Measurements from ENCODE around the gene TMEM63A. TPM values are rescaled to one million over a fixed set of nuclear protein-coding genes. Genes with fewer than 3 reads are reported as not detected.

The TMEM63A gene
- total and polyA plus RNA-seq, 11 donors = 13.7 to 42.7 (median 25.3) TPM

DNA sequence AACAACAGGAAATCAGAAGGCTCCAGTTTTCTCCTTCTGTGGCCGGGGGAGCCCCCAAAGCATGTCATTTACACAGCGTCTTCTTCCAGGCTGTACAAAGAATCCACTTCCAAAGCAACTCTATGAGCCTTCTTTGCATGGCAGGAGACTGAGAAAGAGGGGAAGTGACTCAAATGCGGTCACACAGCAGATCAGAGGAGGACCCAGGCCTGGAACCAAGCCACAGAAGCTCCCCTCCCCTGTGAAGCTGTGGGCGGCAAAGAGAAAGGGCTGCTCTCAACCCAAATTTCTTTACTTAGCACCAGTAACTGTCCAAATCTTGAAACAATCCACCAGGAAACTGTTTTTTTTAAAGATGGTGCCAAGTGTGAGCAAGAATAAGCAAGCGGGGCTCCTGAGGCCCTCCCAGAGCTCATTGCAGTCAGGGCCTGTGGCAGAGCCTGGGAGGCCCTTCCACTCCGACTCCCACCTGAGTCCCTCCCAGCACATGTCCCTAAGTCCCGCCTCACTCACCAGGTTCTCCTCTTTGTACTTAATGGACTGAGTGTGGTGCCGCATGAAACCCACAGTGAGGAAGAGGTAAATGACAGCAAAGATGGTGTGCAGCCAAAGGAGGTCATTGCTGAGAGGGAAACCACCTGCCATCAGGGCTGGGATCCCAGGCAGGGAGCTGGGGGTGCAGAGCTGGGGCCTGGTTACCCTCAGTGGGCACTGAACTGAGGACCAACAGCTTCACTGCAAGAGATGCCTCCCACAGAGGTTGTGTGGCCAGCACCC is 15.9 kb downstream of the TMEM63A start:
- TF ChIP-seq POLR2A (IDR thresholded peaks at IDR 0.05) (no peak), CTCF (IDR thresholded peaks at IDR 0.05) (no peak)
- H3K27ac ChIP-seq = peak overlapping the region in 2 of 12 donors; percentile 22 to 44
- H3K4me3 ChIP-seq = no peak overlapping the region
- peaks cover 0 to 19% (median 0%) of the 10 kb centered on the region in 12 donors for H3K4me1 ChIP-seq
- ATAC-seq (no peak), DNase-seq (no peak)
- no peaks in the 10 kb centered on the region for H3K27me3 ChIP-seq
- no peaks in the 10 kb centered on the region for H3K9me3 ChIP-seq
- intact Hi-C loops (cut with DNase I) = loop anchor here in 1 of 10 donors (10.0 kb wide), 1 partner anchor 109 kb away; no protein-coding TSS in a partner anchor
- 77 to 84% (median 82%) methylated on average over 8 of the region's 8 CpGs for WGBS, 4 donors
- peaks cover 0 to 100% (median 97%) of the 10 kb centered on the region in 9 donors for H3K36me3 ChIP-seq

- Histone ChIP-seq H3K36me3 (peaks cover 0 to 100% (median 97%) of the 10 kb centered on the region in 9 donors), H3K4me3 (no peak overlapping the region), H3K4me1 (peaks cover 0 to 19% (median 0%) of the 10 kb centered on the region in 12 donors), H3K27me3 (no peaks in the 10 kb centered on the region), H3K9me3 (no peaks in the 10 kb centered on the region), H3K27ac (peak overlapping the region in 1 of 12 donors; percentile 44)
- ATAC-seq (peak in 1 of 4 donors; percentile 23), DNase-seq (no peak)
- 83 to 88% (median 87%) methylated on average over 13 of the region's 13 CpGs for WGBS, 4 donors
- TF ChIP-seq CTCF (IDR thresholded peaks at IDR 0.05) (no peak), POLR2A (IDR thresholded peaks at IDR 0.05) (no peak)
- intact Hi-C loops (cut with DNase I) = loop anchor here in 1 of 10 donors (10.0 kb wide), 1 partner anchor 109 kb away; no protein-coding TSS in a partner anchor
Measured at GRCh38 chr1:225865514-225865913, 16.7 kb downstream of the TMEM63A start.

DNA sequence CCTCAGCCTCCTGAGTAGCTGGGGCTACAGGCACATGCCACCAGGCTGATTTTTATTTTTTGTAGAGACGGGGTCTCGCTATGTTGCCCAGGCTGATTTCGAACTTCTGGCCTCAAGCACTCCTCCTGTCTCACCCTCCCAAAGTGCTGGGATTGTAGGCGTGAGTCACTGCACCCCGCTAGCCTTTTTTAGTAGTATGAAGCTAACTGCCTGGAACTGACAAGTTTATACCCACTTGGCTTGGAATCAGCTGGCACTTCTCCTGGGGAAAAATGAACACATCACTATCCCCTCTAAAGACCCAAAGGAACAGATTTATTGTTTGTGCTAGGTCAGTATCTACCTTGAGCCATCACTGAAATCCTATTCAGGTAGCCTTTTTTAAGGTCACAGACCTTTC is 19.0 kb downstream of the TMEM63A start:
- TF ChIP-seq POLR2A (IDR thresholded peaks at IDR 0.05) (no peak), CTCF (IDR thresholded peaks at IDR 0.05) (no peak)
- DNase-seq (no peak), ATAC-seq (no peak)
- WGBS, 4 donors = 97 to 100% (median 98%) methylated on average over 5 of the region's 5 CpGs
- peaks cover 0 to 99% (median 93%) of the 10 kb centered on the region in 9 donors for H3K36me3 ChIP-seq
- intact Hi-C loops (cut with DNase I) = loop anchor here in 1 of 10 donors (10.0 kb wide), 1 partner anchor 112 kb away; no protein-coding TSS in a partner anchor
- H3K27me3 ChIP-seq = no peaks in the 10 kb centered on the region
- no peaks in the 10 kb centered on the region for H3K9me3 ChIP-seq
- no peak overlapping the region for H3K4me3 ChIP-seq
- H3K4me1 ChIP-seq = peaks cover 0 to 19% (median 0%) of the 10 kb centered on the region in 12 donors
- peak overlapping the region in 1 of 12 donors; percentile 80 for H3K27ac ChIP-seq

GRCh38 chr1:225862581-225862950 is 19.6 kb downstream of the TMEM63A start:
- H3K27ac ChIP-seq = peak overlapping the region in 1 of 12 donors; percentile 80
- ATAC-seq (no peak), DNase-seq (no peak)
- WGBS, 4 donors = 84 to 95% (median 92%) methylated on average over 13 of the region's 13 CpGs
- no peaks in the 10 kb centered on the region for H3K9me3 ChIP-seq
- intact Hi-C loops (cut with DNase I) = loop anchor here in 1 of 10 donors (10.0 kb wide), 1 partner anchor 112 kb away; no protein-coding TSS in a partner anchor
- no peak overlapping the region for H3K4me3 ChIP-seq
- H3K36me3 ChIP-seq = peaks cover 0 to 99% (median 93%) of the 10 kb centered on the region in 9 donors
- no peaks in the 10 kb centered on the region for H3K27me3 ChIP-seq
- TF ChIP-seq CTCF (IDR thresholded peaks at IDR 0.05) (no peak), POLR2A (IDR thresholded peaks at IDR 0.05) (no peak)
- peaks cover 0 to 19% (median 0%) of the 10 kb centered on the region in 12 donors for H3K4me1 ChIP-seq

Measured in heart left ventricle (tissue), 16 donors.